Gastroesophageal sphincter (tissue), 3 donors: ENCODE measurements around the gene RFTN1.

Source experiments
- POLR2A ChIP-seq, 2 donors: fragments of 450-650 bp; IDR thresholded peaks; one replicate each; pipeline ENCODE4 v1.6.1; 2017; ENCODE audit warnings: antibody characterized with exemption in 2 of 2, mild to moderate bottlenecking in 2 of 2, moderate library complexity in 1 of 2
- POLR2AphosphoS5 ChIP-seq: sonication (generic); formaldehyde crosslinking; IDR thresholded peaks from one replicate; pipeline ENCODE4 v1.6.1; 2017; ENCODE audit warnings: antibody characterized with exemption
- TF ChIP-seq, protein P1 (sequence below), 4 experiments: fragments of 200-600 bp in 2 of 4; fragments of 450-650 bp in 2 of 4; sonication (generic) in 1 of 4; IDR thresholded peaks; one replicate each; pipeline ENCODE4 v1.5.1; 2017 to 2019; ENCODE audit warnings: antibody characterized with exemption in 4 of 4, mild to moderate bottlenecking in 2 of 4, moderate library complexity in 2 of 4

DNA sequence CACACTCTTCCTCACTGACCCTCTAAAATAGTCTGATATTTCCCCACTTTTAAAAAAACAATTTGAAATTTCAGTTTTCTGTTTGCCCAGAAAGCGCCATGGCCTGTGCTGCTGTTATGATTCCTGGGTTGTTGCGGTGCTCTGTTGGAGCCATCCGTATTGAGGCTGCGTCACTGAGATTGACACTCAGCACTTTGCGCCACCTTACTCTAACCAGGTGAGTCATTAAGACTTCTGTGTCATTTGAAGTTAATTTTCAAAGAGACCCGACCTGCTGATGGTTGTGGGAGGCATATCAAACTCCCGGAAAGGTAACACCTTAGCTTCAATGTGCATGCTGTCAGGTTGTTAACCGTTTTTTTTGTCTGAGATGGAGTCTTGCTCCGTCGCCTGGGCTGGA is 242.6 kb downstream of the RFTN1 start:
- TF ChIP-seq, protein P1, sequence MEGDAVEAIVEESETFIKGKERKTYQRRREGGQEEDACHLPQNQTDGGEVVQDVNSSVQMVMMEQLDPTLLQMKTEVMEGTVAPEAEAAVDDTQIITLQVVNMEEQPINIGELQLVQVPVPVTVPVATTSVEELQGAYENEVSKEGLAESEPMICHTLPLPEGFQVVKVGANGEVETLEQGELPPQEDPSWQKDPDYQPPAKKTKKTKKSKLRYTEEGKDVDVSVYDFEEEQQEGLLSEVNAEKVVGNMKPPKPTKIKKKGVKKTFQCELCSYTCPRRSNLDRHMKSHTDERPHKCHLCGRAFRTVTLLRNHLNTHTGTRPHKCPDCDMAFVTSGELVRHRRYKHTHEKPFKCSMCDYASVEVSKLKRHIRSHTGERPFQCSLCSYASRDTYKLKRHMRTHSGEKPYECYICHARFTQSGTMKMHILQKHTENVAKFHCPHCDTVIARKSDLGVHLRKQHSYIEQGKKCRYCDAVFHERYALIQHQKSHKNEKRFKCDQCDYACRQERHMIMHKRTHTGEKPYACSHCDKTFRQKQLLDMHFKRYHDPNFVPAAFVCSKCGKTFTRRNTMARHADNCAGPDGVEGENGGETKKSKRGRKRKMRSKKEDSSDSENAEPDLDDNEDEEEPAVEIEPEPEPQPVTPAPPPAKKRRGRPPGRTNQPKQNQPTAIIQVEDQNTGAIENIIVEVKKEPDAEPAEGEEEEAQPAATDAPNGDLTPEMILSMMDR (IDR thresholded peaks at IDR 0.05) = no peak
- no peak for TF ChIP-seq POLR2A (IDR thresholded peaks at IDR 0.05)
- no peak for TF ChIP-seq POLR2AphosphoS5
